Measurements from ENCODE around the gene SMARCD2.

DNA sequence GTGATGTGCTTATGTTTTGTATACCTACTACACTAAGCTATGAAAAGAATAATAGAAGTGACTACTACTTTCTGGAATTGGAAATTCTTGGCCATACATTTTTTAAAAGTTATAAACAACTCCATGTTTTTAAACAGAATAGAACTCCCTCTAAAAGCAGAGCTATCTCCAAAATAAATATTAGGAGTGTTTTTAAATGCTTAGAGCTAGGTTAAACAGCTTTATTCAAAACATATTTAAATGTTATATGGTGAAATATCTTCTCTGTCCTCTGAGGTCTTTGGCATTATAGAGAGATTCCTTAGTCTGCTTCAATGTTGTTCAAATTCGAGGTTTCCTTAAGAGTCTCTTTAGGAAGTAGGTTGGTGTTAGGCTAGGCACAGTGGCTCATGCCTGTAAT lies 38.2 kb downstream of the SMARCD2 start:
- no peak for TF ChIP-seq POLR2A (IDR thresholded peaks at IDR 0.05; ENCODE audit: low read depth, low read length)
- no peak for TF ChIP-seq POLR2AphosphoS5 (IDR thresholded peaks at IDR 0.05; ENCODE audit: low read depth, low read length)

Data from GM12892 (cell line).